Activated naive CD8-positive, alpha-beta T cell treated with anti-CD3 and anti-CD28 coated beads, Interleukin-2, amount 10 ng/mL, durations not matched to agents 7 days and 5 days (primary cell): Measurements from ENCODE around the gene GRM4. TPM values are rescaled to one million over a fixed set of nuclear protein-coding genes. Genes with fewer than 3 reads are reported as not detected.

Source experiments
- ATAC-seq: fragments of 150-1000 bp; cut with Tn5 transposase; one replicate; pipeline ENCODE4 v1.10.0; 2021; ENCODE audit warnings: low read depth, moderate library complexity
- POLR2A ChIA-PET: fragments of 350-600 bp; sonication (Branson Sonifier 250); formaldehyde crosslinking; loops from one replicate; lab custom pipeline; 2021; ENCODE audit warnings: antibody characterized with exemption; lab: Charles Lee
- DNase-seq: peaks from one replicate; pipeline ENCODE4 v3.0.0; 2021
- H3K27ac Mint-ChIP-seq: one replicate; pipeline ENCODE4 v1.8.0; 2022; ENCODE audit warnings: mild to moderate bottlenecking, mixed read lengths
- H3K27me3 Mint-ChIP-seq: one replicate; pipeline ENCODE4 v1.8.0; 2022; ENCODE audit warnings: mild to moderate bottlenecking, moderate library complexity, mixed read lengths
- H3K36me3 Mint-ChIP-seq: one replicate; pipeline ENCODE4 v1.8.0; 2021; ENCODE audit warnings: mild to moderate bottlenecking, mixed read lengths
- H3K4me1 Mint-ChIP-seq: one replicate; pipeline ENCODE4 v1.8.0; 2021; ENCODE audit warnings: mixed read lengths
- H3K4me3 Mint-ChIP-seq: one replicate; pipeline ENCODE4 v1.8.0; 2022; ENCODE audit warnings: mild to moderate bottlenecking, moderate library complexity, mixed read lengths
- H3K9me3 Mint-ChIP-seq: one replicate; pipeline ENCODE4 v1.8.0; 2021; ENCODE audit warnings: mixed read lengths
- total RNA-seq, 2 experiments: library from RNA; stranded (reverse); gene quantifications; one replicate each; pipeline ENCODE4 v1.2.3, GENCODE V29; 2021

GRM4 gene
- total RNA-seq, 2 experiments from 2014 or later = 0.14 to 0.44 TPM

DNA sequence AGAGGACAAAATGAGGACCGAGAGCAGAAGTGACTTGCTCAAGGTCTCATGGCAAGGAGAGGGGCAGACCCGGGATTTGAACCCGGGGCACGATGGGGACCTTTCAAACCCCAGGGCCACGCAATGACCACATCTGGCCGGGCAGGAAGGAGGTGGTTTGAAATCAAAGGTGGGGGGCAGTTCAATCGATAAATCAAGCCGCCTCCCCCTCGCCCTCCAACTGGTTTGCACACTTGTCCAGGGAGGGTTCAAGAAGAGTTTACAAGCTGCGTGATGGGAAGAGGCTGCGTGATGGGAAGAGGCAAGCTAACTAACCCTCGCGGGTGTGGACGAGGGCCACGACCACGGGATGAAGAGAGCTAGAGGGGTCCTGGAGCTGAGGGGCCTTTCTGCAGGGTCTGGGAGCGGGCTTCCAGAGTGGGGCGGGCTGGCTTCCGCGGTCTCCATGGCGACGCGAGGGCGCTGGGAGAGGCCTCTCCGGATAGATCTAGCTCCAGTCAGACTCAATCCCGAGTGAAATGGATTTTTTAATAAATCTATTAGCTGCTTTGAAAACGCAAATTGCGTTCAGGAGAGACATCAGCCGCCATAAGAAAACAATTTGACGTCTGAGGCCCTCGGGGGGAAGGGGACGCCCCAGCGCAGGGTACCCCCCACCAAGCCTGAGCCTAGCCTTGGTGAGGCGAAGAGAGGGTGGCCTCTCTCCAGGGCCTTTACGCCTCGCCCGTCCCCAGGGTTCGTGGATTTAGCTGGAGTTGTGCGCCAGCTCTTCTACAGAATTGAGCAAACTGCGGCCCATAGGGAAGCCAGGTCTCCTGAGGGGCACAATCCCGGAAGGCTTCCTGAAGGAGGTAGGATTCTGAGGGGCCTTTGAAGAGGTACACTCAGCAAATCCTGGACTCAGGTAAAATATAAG, 143.9 kb downstream of the GRM4 start:
- H3K27ac Mint-ChIP-seq = no peak overlapping the region

DNA sequence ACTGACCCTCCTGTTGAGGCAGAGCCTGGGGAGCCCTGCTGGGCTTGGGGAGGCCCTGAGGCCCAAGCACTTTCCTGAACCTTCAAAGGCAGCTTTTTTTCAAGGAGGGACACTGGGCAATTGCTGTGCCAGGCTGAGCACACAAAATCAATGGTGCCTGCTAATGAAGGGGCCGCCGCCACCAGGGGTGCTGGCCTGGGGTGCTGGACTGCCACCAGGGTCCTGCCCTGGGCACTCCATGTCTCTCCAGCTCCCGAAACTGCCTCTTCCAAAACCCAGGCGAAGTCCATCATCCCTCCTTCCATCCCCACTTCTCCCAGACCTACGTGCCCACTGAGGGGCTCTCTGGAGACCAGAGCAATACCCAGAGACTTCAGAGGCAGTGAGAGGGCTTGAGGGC, 145.6 kb downstream of the GRM4 start:
- Mint-ChIP-seq H3K36me3 (no peaks in the 10 kb centered on the region), H3K9me3 (no peaks in the 10 kb centered on the region), H3K4me1 (no peaks in the 10 kb centered on the region), H3K27me3 (peaks cover 11% of the 10 kb centered on the region), H3K4me3 (no peak overlapping the region), H3K27ac (no peak overlapping the region)
- POLR2A ChIA-PET = no interaction called here
- DNase-seq (no peak), ATAC-seq (no peak)

More for the DNA sequence above, 143.9 kb downstream of the GRM4 start:
- DNase-seq (no peak), ATAC-seq (no peak)
- Mint-ChIP-seq H3K27me3 (peaks cover 6% of the 10 kb centered on the region), H3K9me3 (no peaks in the 10 kb centered on the region), H3K4me1 (no peaks in the 10 kb centered on the region), H3K4me3 (no peak overlapping the region), H3K36me3 (no peaks in the 10 kb centered on the region)
- POLR2A ChIA-PET = no interaction called here

DNA sequence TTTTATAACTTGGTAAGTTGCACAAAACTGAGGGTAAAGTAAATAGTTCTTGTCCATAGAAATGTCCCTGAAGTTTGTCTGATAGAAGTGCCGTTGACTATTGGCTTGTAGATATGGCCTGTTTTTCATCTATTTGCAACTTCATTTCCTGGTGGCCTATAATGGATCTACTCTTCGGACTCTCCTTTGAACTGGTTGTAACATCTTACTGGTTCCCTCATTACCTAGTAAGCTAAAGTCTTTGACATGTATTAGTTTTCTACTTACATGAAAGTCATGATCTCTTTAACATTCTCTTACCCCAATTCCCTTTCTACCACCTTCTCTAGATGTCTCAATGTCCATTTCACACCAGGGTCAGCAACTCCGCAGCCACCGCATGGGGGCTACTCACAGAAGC, 146.3 kb downstream of the GRM4 start:
- H3K4me3 Mint-ChIP-seq = no peak overlapping the region
- POLR2A ChIA-PET = no interaction called here

GRCh38 chr6:33998660-33999059, 147.2 kb downstream of the GRM4 start:
- no peaks in the 10 kb centered on the region for H3K9me3 Mint-ChIP-seq
- DNase-seq = no peak
- no peak overlapping the region for H3K4me3 Mint-ChIP-seq

More for the DNA sequence above, 146.3 kb downstream of the GRM4 start:
- no peaks in the 10 kb centered on the region for H3K9me3 Mint-ChIP-seq
- DNase-seq (no peak), ATAC-seq (no peak)
- peaks cover 12% of the 10 kb centered on the region for H3K27me3 Mint-ChIP-seq
- no peaks in the 10 kb centered on the region for H3K36me3 Mint-ChIP-seq
- H3K4me1 Mint-ChIP-seq = no peaks in the 10 kb centered on the region
- no peak overlapping the region for H3K27ac Mint-ChIP-seq

DNA sequence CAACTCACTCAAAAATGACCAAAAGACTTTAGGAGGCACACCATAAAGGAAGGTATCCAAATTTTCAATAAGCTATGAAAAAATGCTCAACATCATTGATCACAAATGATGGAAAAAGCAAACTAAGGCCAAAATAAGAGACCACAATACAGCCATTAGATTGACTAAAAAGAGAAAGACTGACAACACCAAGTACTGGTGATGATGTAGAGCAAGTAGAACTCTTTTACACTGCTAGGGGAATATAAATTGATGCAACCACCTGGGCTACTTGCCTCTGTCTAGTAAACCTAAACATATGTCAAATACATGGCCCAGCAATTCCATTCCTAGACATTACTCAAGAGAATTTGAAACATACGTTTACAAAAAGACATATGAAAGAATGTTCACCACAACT, 148.6 kb downstream of the GRM4 start:
- no peak overlapping the region for H3K27ac Mint-ChIP-seq
- no peak overlapping the region for H3K4me3 Mint-ChIP-seq
- H3K27me3 Mint-ChIP-seq = peaks cover 16% of the 10 kb centered on the region
- POLR2A ChIA-PET = no interaction called here
- no peaks in the 10 kb centered on the region for H3K4me1 Mint-ChIP-seq
- no peaks in the 10 kb centered on the region for H3K36me3 Mint-ChIP-seq
- DNase-seq (no peak), ATAC-seq (no peak)
- no peaks in the 10 kb centered on the region for H3K9me3 Mint-ChIP-seq

More at GRCh38 chr6:33998660-33999059, 147.2 kb downstream of the GRM4 start:
- POLR2A ChIA-PET = no interaction called here
- Mint-ChIP-seq H3K27me3 (peaks cover 16% of the 10 kb centered on the region), H3K36me3 (no peaks in the 10 kb centered on the region), H3K27ac (no peak overlapping the region), H3K4me1 (no peaks in the 10 kb centered on the region)
- no peak for ATAC-seq

GRCh38 chr6:33996120-33996475, 149.8 kb downstream of the GRM4 start:
- Mint-ChIP-seq H3K9me3 (no peaks in the 10 kb centered on the region), H3K27me3 (peaks cover 16% of the 10 kb centered on the region), H3K4me3 (no peak overlapping the region), H3K4me1 (no peaks in the 10 kb centered on the region), H3K36me3 (no peaks in the 10 kb centered on the region), H3K27ac (no peak overlapping the region)
- POLR2A ChIA-PET = no interaction called here
- DNase-seq = no peak
- no peak for ATAC-seq

DNA sequence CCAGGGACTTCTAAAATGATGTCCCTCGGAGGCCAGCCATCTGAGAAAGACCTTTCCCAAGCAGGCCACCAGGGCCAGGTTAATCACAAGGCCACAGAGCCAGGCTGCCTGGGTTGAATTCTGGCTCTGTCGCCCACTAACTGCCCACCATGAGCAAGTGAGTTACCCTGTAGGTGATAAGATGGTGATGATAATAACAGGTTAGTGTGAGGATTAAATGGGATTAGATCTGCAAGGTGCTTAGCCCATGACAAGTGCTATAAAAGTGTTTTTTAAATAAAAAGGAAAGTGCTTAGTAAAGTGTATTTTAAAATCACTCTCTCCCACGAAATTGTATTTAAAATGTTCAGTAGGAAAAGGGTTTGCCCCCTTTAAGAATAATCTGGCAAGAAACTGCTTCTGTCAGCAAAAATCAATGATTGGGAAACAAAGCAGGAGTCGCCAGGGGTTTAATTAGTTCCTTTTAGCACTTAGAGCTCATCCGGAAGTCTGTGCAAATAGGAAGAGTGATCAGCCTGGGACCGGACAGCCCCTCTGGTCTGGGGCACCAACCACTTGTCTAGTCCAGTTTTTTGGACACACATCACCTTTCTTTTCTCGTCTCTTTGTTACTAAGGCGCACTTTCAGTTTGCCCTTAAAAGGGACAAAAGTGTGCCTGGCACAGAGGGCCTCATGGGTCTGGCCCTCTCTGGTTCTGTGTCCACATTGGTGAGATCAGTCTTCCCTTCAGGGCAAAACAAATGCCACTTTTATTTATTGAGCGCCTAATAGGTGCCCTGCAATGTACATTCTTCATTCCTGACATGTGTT, 150.4 kb downstream of the GRM4 start:
- H3K27ac Mint-ChIP-seq = no peak overlapping the region
- no peaks in the 10 kb centered on the region for H3K36me3 Mint-ChIP-seq
- no peaks in the 10 kb centered on the region for H3K4me1 Mint-ChIP-seq
- H3K27me3 Mint-ChIP-seq = peaks cover 16% of the 10 kb centered on the region
- H3K4me3 Mint-ChIP-seq = no peak overlapping the region
- POLR2A ChIA-PET = no interaction called here
- ATAC-seq (no peak), DNase-seq (peak; percentile 13)
- no peaks in the 10 kb centered on the region for H3K9me3 Mint-ChIP-seq

DNA sequence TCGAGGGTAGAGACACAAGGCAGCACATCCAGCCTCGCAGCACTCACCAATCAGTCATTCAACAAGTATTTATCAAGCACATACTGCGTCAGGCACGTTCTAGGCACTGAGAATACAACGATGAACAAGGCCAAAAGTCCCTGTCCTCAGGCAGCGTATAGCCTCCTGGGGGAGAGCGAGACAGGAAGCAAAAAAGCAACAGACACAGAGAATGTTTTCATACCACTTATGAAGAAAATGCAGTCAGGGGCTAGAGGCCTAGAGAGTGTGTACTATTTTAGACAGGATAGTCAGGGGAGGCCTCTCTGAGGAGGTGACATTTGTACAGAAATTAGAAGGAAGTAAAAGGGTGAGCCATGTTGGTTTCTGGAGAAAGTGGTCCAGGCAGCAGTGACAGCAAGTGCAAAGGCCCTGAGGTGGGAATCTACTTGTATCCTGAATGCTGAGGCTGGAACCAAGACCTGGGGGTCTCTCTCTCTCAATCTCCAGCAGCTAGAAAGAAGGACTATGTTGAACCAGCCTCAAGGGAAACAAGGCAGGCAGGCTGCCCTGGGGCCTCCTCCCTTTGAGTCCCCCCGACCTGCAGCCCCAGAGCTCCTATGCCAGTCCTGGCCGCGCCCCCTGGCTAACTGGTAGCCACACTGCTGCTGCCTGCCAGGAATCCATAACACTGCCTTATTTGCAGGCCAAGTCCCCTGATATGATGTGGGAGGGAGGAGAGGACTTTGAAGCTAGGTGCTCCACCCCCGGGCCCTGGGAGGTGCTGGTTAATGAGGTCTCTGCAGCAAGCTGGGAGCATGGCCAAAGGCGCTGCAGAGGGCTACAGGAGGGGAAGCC, 151.2 kb downstream of the GRM4 start:
- DNase-seq (peak; percentile 15), ATAC-seq (no peak)
- Mint-ChIP-seq H3K36me3 (no peaks in the 10 kb centered on the region), H3K27me3 (peaks cover 16% of the 10 kb centered on the region), H3K27ac (no peak overlapping the region), H3K9me3 (no peaks in the 10 kb centered on the region), H3K4me1 (no peaks in the 10 kb centered on the region), H3K4me3 (no peak overlapping the region)
- POLR2A ChIA-PET = no interaction called here

DNA sequence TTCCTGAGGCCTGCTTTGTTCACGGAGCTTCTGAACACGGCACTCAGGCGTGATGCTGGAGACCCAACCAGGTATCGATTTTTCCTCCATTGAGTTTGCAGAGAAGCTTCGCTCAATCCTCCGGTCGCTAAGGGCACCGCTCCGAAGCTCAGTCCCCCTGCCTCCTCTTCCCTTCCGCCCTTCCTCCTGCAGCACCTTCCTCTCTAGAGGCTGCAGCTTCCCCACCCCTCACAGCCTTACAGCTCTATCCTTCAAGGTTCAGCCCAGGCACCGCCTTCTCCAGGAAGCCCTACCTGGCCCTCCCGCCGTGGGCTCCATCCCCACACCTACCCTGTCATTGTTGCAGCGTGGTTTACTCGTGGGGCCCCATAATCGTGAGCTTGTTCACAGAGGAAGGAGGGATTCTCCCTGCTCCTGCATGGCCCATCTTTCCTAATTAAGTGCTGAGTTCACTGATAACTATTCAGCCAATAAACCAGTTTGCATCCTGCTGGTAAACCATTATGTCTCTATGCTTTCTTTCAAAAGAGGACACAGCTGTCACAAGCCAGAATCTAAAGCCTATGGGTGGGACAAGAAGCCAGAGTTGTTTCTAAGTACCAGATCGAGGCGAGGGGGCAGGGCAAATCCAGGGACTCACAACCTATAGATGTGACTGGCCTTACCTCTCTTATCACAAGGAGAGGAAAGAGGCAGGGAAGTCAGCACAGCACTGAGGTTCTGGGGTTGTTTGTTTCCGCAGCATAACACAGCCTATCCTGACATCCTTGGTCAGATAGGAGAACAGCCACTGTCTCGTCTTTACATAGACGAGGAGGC, 152.0 kb downstream of the GRM4 start:
- no peaks in the 10 kb centered on the region for H3K36me3 Mint-ChIP-seq
- no peaks in the 10 kb centered on the region for H3K4me1 Mint-ChIP-seq
- H3K27me3 Mint-ChIP-seq = peaks cover 16% of the 10 kb centered on the region
- ATAC-seq = no peak
- POLR2A ChIA-PET = no interaction called here
- no peak overlapping the region for H3K27ac Mint-ChIP-seq
- H3K9me3 Mint-ChIP-seq = no peaks in the 10 kb centered on the region
- no peak for DNase-seq
- H3K4me3 Mint-ChIP-seq = no peak overlapping the region

DNA sequence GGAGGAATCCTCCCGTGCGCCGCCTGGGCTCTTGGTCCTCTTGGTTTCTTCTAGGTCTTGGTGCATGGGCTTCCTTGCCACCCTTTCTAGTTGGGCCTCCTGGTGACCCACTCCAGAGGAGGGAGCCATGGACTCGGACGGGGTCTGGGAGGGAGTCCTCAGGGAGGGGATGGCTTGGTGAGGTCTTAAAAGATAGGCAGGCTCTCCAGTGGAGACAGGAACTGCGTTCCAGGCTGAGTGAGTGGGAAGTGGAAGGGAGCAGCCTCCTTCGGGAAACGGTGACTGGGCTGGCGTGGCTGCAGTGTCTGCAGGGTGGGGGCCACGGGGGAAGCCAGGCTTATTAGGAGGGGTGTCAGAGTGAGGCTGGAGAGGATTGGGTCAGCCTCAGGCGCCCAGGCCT, 152.8 kb downstream of the GRM4 start:
- H3K27me3 Mint-ChIP-seq = peaks cover 12% of the 10 kb centered on the region
- POLR2A ChIA-PET = no interaction called here
- H3K4me1 Mint-ChIP-seq = no peaks in the 10 kb centered on the region
- no peaks in the 10 kb centered on the region for H3K9me3 Mint-ChIP-seq
- DNase-seq (no peak), ATAC-seq (no peak)
- H3K4me3 Mint-ChIP-seq = no peak overlapping the region
- no peaks in the 10 kb centered on the region for H3K36me3 Mint-ChIP-seq
- H3K27ac Mint-ChIP-seq = no peak overlapping the region

DNA sequence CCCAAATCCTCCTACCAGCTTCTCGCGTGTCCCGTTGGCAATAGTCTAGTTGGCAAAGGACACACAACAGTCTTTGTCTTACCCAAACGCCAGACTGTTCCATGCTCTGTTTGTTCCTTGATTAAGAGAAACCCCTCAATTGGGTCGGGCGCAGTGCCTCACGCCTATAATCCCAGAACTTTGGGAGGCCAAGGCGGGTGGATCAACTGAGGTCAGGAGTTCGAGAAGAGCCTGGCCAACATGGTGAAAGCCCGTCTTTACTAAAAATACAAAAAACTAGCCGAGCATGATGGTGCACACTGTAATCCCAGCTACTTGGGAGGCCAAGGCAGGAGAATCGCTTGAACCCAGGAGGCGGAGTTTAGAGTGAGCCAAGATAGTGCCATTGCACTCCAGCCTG, 153.7 kb downstream of the GRM4 start:
- POLR2A ChIA-PET = no interaction called here
- ATAC-seq = no peak
- Mint-ChIP-seq H3K4me1 (no peaks in the 10 kb centered on the region), H3K36me3 (no peaks in the 10 kb centered on the region), H3K27me3 (peaks cover 11% of the 10 kb centered on the region), H3K9me3 (no peaks in the 10 kb centered on the region), H3K27ac (no peak overlapping the region), H3K4me3 (no peak overlapping the region)
- DNase-seq = no peak

DNA sequence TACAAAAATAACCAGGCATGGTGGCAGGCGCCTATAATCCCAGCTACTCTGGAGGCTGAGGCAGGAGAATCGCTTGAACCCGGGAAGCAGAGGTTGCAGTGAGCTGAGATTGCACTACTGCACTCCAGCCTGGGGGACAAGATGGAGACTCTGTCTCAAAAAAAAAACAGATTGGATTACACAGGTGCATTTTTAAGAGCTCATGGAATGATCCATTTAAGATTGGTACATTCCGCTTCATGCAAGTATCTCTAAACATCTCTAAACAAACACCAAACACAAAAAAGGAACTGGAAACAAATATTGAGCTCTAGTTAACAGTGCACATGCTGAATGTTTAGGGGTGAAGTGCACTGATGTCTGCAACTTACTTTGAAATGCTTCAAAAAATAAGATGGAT, 154.3 kb downstream of the GRM4 start:
- no peaks in the 10 kb centered on the region for H3K9me3 Mint-ChIP-seq
- H3K4me3 Mint-ChIP-seq = no peak overlapping the region
- ATAC-seq (no peak), DNase-seq (no peak)
- peaks cover 12% of the 10 kb centered on the region for H3K27me3 Mint-ChIP-seq
- POLR2A ChIA-PET = no interaction called here
- no peaks in the 10 kb centered on the region for H3K36me3 Mint-ChIP-seq
- no peak overlapping the region for H3K27ac Mint-ChIP-seq
- H3K4me1 Mint-ChIP-seq = no peaks in the 10 kb centered on the region
